ENCODE results near the gene GABRR2. TPM values are rescaled to one million over a fixed set of nuclear protein-coding genes. Genes with fewer than 3 reads are reported as not detected.
"Not testable (repeated sequence)": the region's sequence is repeated elsewhere in the genome, so short reads cannot be mapped to it uniquely, and the experiment has no call there.

The GABRR2 gene
- total RNA-seq, 4 donors from 2014 or later, result 0.70 to 6.6 (median 2.1) TPM

- no peaks in the 10 kb centered on the region for H3K27me3 ChIP-seq
- peak in 2 of 3 donors; percentile 36 to 66 for DNase-seq
- no peak for TF ChIP-seq POLR2A (IDR thresholded peaks at IDR 0.05)
- TF ChIP-seq CTCF (IDR thresholded peaks at IDR 0.05), result no peak
- H3K4me1 ChIP-seq, result peaks cover 0 to 7% (median 0%) of the 10 kb centered on the region in 4 donors
- peak overlapping the region in 1 of 4 donors; percentile 17 for H3K27ac ChIP-seq
- no peaks in the 10 kb centered on the region for H3K36me3 ChIP-seq
- no peaks in the 10 kb centered on the region for H3K9me3 ChIP-seq
- H3K4me3 ChIP-seq, result no peak overlapping the region
These were observed 17.3 kb downstream of the GABRR2 start for GRCh38 chr6:89297695-89298351.

GRCh38 chr6:89295981-89296380 lies 19.1 kb downstream of the GABRR2 start:
- TF ChIP-seq CTCF (IDR thresholded peaks at IDR 0.05), result no peak
- no peak for TF ChIP-seq POLR2A (IDR thresholded peaks at IDR 0.05)

GRCh38 chr6:89295116-89295515 lies 20.0 kb downstream of the GABRR2 start:
- H3K4me1 ChIP-seq, H3K36me3 ChIP-seq, H3K9me3 ChIP-seq, H3K27me3 ChIP-seq, H3K4me3 ChIP-seq, H3K27ac ChIP-seq, DNase-seq: not testable (repeated sequence)

More at GRCh38 chr6:89295981-89296380, 19.1 kb downstream of the GABRR2 start:
- H3K27me3 ChIP-seq, result no peaks in the 10 kb centered on the region
- peaks cover 0 to 7% (median 0%) of the 10 kb centered on the region in 4 donors for H3K4me1 ChIP-seq
- H3K9me3 ChIP-seq, result no peaks in the 10 kb centered on the region
- H3K36me3 ChIP-seq, result no peaks in the 10 kb centered on the region
- DNase-seq, result no peak
- no peak overlapping the region for H3K27ac ChIP-seq
- H3K4me3 ChIP-seq, result no peak overlapping the region

- H3K9me3 ChIP-seq, result no peaks in the 10 kb centered on the region
- TF ChIP-seq CTCF (IDR thresholded peaks at IDR 0.05) (no peak), POLR2A (IDR thresholded peaks at IDR 0.05) (no peak)
- H3K27ac ChIP-seq, result no peak overlapping the region
These were observed 23.8 kb downstream of the GABRR2 start for GRCh38 chr6:89291256-89291819.

GRCh38 chr6:89290401-89291155 lies 24.5 kb downstream of the GABRR2 start:
- Histone ChIP-seq H3K4me1 (no peaks in the 10 kb centered on the region), H3K27me3 (no peaks in the 10 kb centered on the region), H3K27ac (no peak overlapping the region), H3K4me3 (no peak overlapping the region), H3K9me3 (no peaks in the 10 kb centered on the region), H3K36me3 (no peaks in the 10 kb centered on the region)
- DNase-seq, result no peak
- TF ChIP-seq CTCF (IDR thresholded peaks at IDR 0.05), result no peak
- no peak for TF ChIP-seq POLR2A (IDR thresholded peaks at IDR 0.05)

More at GRCh38 chr6:89291256-89291819, 23.8 kb downstream of the GABRR2 start:
- no peak for DNase-seq
- Histone ChIP-seq H3K4me3 (no peak overlapping the region), H3K27me3 (no peaks in the 10 kb centered on the region), H3K36me3 (no peaks in the 10 kb centered on the region), H3K4me1 (no peaks in the 10 kb centered on the region)

- Histone ChIP-seq H3K4me1 (no peaks in the 10 kb centered on the region), H3K27me3 (no peaks in the 10 kb centered on the region), H3K36me3 (no peaks in the 10 kb centered on the region), H3K27ac (no peak overlapping the region), H3K9me3 (no peaks in the 10 kb centered on the region), H3K4me3 (no peak overlapping the region)
- TF ChIP-seq POLR2A (IDR thresholded peaks at IDR 0.05) (no peak), CTCF (IDR thresholded peaks at IDR 0.05) (no peak)
- no peak for DNase-seq
These were observed 25.4 kb downstream of the GABRR2 start for GRCh38 chr6:89289710-89290109.

All from Peyer's patch (tissue), 4 donors.